OCI-LY1 (cell line): ENCODE data around the gene SPATA18.

ENCODE experiments used
- H2AFZ ChIP-seq: fragments of 200-600 bp; sonication (generic), shearing (Covaris generic); 2 replicates; pipeline ENCODE4 v1.6.0; 2014; ENCODE audit warnings: antibody characterized with exemption, mild to moderate bottlenecking, low read length
- H3F3A ChIP-seq: fragments of 200-600 bp; sonication (generic), shearing (Covaris generic); 2 replicates; pipeline ENCODE4 v1.6.0; 2014; ENCODE audit warnings: mild to moderate bottlenecking, antibody characterized with exemption, low read length, moderate library complexity; ENCODE audit not compliant: insufficient read depth
- H3K27ac ChIP-seq: fragments of 200-600 bp; sonication (generic); 2 replicates; pipeline ENCODE4 v1.5.1; 2014; ENCODE audit warnings: low read length, mixed run types, mild to moderate bottlenecking, low read depth; ENCODE audit not compliant: poor library complexity, severe bottlenecking
- H3K27me3 ChIP-seq: fragments of 200-600 bp; sonication (generic); 2 replicates; pipeline ENCODE4 v1.6.0; 2014; ENCODE audit warnings: antibody characterized with exemption, mild to moderate bottlenecking, low read length, moderate library complexity; ENCODE audit not compliant: insufficient read depth
- H3K36me3 ChIP-seq: fragments of 200-600 bp; sonication (generic); 2 replicates; pipeline ENCODE4 v1.6.1; 2014; ENCODE audit warnings: mild to moderate bottlenecking, antibody characterized with exemption, low read length, moderate library complexity, mixed read lengths; ENCODE audit not compliant: insufficient read depth
- H3K4me1 ChIP-seq: fragments of 200-600 bp; sonication (generic); 2 replicates; pipeline ENCODE4 v1.5.1; 2014; ENCODE audit warnings: mild to moderate bottlenecking, low read length, moderate library complexity; ENCODE audit not compliant: insufficient read depth, severe bottlenecking
- H3K4me2 ChIP-seq: fragments of 200-600 bp; sonication (generic), shearing (Covaris generic); 2 replicates; pipeline ENCODE4 v1.6.1; 2014; ENCODE audit warnings: low read length
- H3K4me3 ChIP-seq: fragments of 200-600 bp; sonication (generic); 2 replicates; pipeline ENCODE4 v1.5.1; 2014; ENCODE audit warnings: low read length, low read depth, mild to moderate bottlenecking, mixed read lengths; ENCODE audit not compliant: poor library complexity, severe bottlenecking
- H3K79me2 ChIP-seq: fragments of 200-600 bp; shearing (Covaris generic); 2 replicates; pipeline ENCODE4 v1.6.1; 2016; ENCODE audit warnings: mixed run types, low read length, mixed read lengths; ENCODE audit not compliant: insufficient read depth
- H3K9ac ChIP-seq: fragments of 200-600 bp; sonication (generic), shearing (Covaris generic); 2 replicates; pipeline ENCODE4 v1.6.1; 2014; ENCODE audit warnings: mild to moderate bottlenecking, low read length, mixed read lengths
- H3K9me2 ChIP-seq: fragments of 200-600 bp; sonication (generic), shearing (Covaris generic); 2 replicates; pipeline ENCODE4 v1.6.1; 2014; ENCODE audit warnings: low read depth, mild to moderate bottlenecking, low read length, mixed read lengths
- H3K9me3 ChIP-seq: fragments of 200-600 bp; shearing (Covaris generic); 2 replicates; pipeline ENCODE4 v1.6.1; 2014; ENCODE audit warnings: low read length, mixed read lengths
- H4K20me1 ChIP-seq: fragments of 200-600 bp; sonication (generic), shearing (Covaris generic); 2 replicates; pipeline ENCODE4 v1.6.0; 2016; ENCODE audit warnings: mild to moderate bottlenecking, low read length; ENCODE audit not compliant: insufficient read depth
- EZH2 ChIP-seq: fragments of 200-600 bp; sonication (generic), shearing (Covaris generic); IDR thresholded peaks from 2 replicates; pipeline ENCODE4 v1.8.0; 2017; ENCODE audit warnings: borderline replicate concordance, mixed run types, mild to moderate bottlenecking, antibody characterized with exemption, low read length, moderate library complexity, mixed read lengths
- TF ChIP-seq, protein P1 (sequence below): fragments of 200-600 bp; sonication (generic), shearing (Covaris generic); IDR thresholded peaks from 2 replicates; pipeline ENCODE4 v1.5.1; 2017; ENCODE audit warnings: mild to moderate bottlenecking, antibody characterized with exemption, low read length, moderate library complexity, mixed read lengths

SPATA18 gene

DNA sequence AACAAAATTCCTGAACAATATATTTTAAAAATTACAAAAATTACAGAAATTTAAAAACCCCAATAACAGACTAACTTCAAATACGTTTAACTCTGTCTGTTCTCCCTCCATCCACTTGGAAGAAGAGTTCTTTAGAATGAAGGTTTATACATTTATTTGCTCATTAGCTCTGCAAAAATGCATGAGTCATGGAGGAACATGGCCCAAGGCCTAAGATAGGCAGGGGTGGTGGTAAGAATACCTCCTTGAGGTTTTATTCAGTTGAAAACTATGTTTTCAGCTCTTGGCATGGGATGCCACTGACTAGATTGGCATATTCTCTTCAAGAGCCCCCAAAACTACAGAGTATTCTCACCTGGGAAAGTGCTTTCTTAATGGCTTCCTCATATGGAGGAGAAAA is 22.1 kb upstream of the SPATA18 start:
- Histone ChIP-seq H3K4me2 (no peak overlapping the region), H3F3A (no peaks in the 10 kb centered on the region), H3K4me1 (no peaks in the 10 kb centered on the region), H3K36me3 (peaks cover 7% of the 10 kb centered on the region), H2AFZ (no peak overlapping the region), H3K27me3 (no peaks in the 10 kb centered on the region), H3K79me2 (no peaks in the 10 kb centered on the region), H3K27ac (no peak overlapping the region), H3K9me2 (no peaks in the 10 kb centered on the region), H4K20me1 (no peaks in the 10 kb centered on the region), H3K9ac (no peak overlapping the region), H3K9me3 (no peaks in the 10 kb centered on the region), H3K4me3 (no peak overlapping the region)
- TF ChIP-seq EZH2: no peak
- TF ChIP-seq, protein P1, sequence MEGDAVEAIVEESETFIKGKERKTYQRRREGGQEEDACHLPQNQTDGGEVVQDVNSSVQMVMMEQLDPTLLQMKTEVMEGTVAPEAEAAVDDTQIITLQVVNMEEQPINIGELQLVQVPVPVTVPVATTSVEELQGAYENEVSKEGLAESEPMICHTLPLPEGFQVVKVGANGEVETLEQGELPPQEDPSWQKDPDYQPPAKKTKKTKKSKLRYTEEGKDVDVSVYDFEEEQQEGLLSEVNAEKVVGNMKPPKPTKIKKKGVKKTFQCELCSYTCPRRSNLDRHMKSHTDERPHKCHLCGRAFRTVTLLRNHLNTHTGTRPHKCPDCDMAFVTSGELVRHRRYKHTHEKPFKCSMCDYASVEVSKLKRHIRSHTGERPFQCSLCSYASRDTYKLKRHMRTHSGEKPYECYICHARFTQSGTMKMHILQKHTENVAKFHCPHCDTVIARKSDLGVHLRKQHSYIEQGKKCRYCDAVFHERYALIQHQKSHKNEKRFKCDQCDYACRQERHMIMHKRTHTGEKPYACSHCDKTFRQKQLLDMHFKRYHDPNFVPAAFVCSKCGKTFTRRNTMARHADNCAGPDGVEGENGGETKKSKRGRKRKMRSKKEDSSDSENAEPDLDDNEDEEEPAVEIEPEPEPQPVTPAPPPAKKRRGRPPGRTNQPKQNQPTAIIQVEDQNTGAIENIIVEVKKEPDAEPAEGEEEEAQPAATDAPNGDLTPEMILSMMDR: no peak

- TF ChIP-seq EZH2: no peak
- TF ChIP-seq, protein P1: no peak
- no peak overlapping the region for H3K9ac ChIP-seq
- H3K27ac ChIP-seq: no peak overlapping the region
- H4K20me1 ChIP-seq: no peaks in the 10 kb centered on the region
- no peaks in the 10 kb centered on the region for H3K79me2 ChIP-seq
- H2AFZ ChIP-seq: no peak overlapping the region
- no peak overlapping the region for H3K4me2 ChIP-seq
- no peaks in the 10 kb centered on the region for H3F3A ChIP-seq
- no peaks in the 10 kb centered on the region for H3K27me3 ChIP-seq
- peaks cover 15% of the 10 kb centered on the region for H3K4me1 ChIP-seq
- H3K36me3 ChIP-seq: peaks cover 7% of the 10 kb centered on the region
- H3K9me2 ChIP-seq: no peaks in the 10 kb centered on the region
- no peaks in the 10 kb centered on the region for H3K9me3 ChIP-seq
- no peak overlapping the region for H3K4me3 ChIP-seq
These were observed 19.1 kb upstream of the SPATA18 start for GRCh38 chr4:52032005-52032404.

DNA sequence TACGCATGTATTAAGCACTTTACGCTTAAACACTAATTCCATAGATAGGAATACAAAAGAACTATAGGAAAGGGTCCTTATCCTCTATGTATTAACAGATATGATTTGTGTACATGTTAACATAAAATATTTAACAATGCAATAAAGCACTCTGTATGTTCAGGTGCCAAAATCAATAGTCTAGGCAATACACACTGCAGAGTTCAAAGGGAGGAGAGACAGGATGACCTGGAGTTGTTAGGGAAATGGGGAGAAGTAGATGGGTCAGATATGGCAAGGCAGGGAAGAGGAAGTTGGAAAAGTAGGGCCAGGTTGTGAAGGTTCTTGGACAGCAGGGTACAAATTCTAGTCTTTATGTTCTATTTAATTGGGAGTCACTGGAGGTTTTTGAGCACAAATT is 15.9 kb upstream of the SPATA18 start:
- no peaks in the 10 kb centered on the region for H4K20me1 ChIP-seq
- H3K27me3 ChIP-seq: no peaks in the 10 kb centered on the region
- no peaks in the 10 kb centered on the region for H3K36me3 ChIP-seq
- H3K9ac ChIP-seq: no peak overlapping the region
- H3K4me1 ChIP-seq: peaks cover 27% of the 10 kb centered on the region
- no peak overlapping the region for H2AFZ ChIP-seq
- TF ChIP-seq, protein P1: no peak
- no peak for TF ChIP-seq EZH2
- H3K4me3 ChIP-seq: no peak overlapping the region
- H3K79me2 ChIP-seq: peaks cover 3% of the 10 kb centered on the region; the same call in 1 of the 2 replicates
- H3K9me3 ChIP-seq: no peaks in the 10 kb centered on the region
- no peak overlapping the region for H3K27ac ChIP-seq
- H3F3A ChIP-seq: no peaks in the 10 kb centered on the region
- H3K4me2 ChIP-seq: no peak overlapping the region
- H3K9me2 ChIP-seq: no peaks in the 10 kb centered on the region
